Measurements from ENCODE around the gene KLRC4.

Gene KLRC4

DNA sequence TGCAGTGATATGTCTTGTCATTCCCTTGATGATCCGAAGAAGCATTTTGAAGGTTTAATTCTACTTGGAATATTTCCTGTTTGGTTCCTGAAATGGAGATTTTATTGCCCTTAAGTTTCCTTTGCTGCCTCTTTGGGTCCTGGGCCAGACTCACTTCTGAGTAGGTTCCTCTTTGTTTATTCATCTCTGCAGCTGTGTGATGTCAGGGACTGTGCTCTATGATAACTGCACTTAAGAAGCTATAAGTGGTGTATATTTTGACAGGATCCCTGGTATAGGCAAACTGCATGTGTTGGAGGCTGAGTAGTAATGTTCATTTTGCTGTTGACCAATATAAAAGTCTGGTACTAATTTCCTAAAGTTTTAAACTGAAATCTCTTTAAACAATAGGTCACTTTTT is at the start of gene KLRC4:
Gene KLRC4, minus strand, starts transcription at position 366 of the 400 bp plus-strand sequence. Its CDS starts 182 bp downstream, at position 184.
- Histone ChIP-seq H3K36me3 (ENCODE audit: insufficient read depth, low read length) (no peaks in the 10 kb centered on the region), H4K20me1 (ENCODE audit: insufficient read depth, low read length) (no peaks in the 10 kb centered on the region), H3K4me3 (ENCODE audit: low read depth in 1 of 2, low read length in 2 of 2) (no peak within 1 kb of the TSS), H2AFZ (ENCODE audit: low read depth, low read length) (no peak within 1 kb of the TSS), H3K4me1 (ENCODE audit: insufficient read depth, low read length) (no peaks in the 10 kb centered on the region), H3K27ac (ENCODE audit: low read length) (no peak within 1 kb of the TSS), H3K9me3 (ENCODE audit: insufficient read depth, low read length, severe bottlenecking) (no peaks in the 10 kb centered on the region), H3K9ac (ENCODE audit: low read depth, low read length) (no peak within 1 kb of the TSS), H3K4me2 (ENCODE audit: insufficient read depth, low read length) (no peak within 1 kb of the TSS), H3K79me2 (ENCODE audit: insufficient read depth, low read length) (no peaks in the 10 kb centered on the region), H3K27me3 (ENCODE audit: insufficient read depth, low read length, poor library complexity) (no peaks in the 10 kb centered on the region)
- no peak for TF ChIP-seq EZH2 (IDR thresholded peaks at IDR 0.05; ENCODE audit: borderline replicate concordance, low read depth, low read length, severe bottlenecking)
- no peak for DNase-seq
- no peak for ATAC-seq (ENCODE audit: insufficient read depth, low read depth)

- H3K9me3 ChIP-seq (ENCODE audit: insufficient read depth, low read length, severe bottlenecking), result peaks cover 10% of the 10 kb centered on the region
- H3K27ac ChIP-seq (ENCODE audit: low read length), result no peak overlapping the region
- peak; percentile 29; the same call in 1 of the 3 replicates for ATAC-seq (ENCODE audit: insufficient read depth, low read depth)
- no peaks in the 10 kb centered on the region for H3K79me2 ChIP-seq (ENCODE audit: insufficient read depth, low read length)
- H3K27me3 ChIP-seq (ENCODE audit: insufficient read depth, low read length, poor library complexity), result no peaks in the 10 kb centered on the region
- DNase-seq, result no peak
- H3K36me3 ChIP-seq (ENCODE audit: insufficient read depth, low read length), result no peaks in the 10 kb centered on the region
- no peak overlapping the region for H2AFZ ChIP-seq (ENCODE audit: low read depth, low read length)
- no peak overlapping the region for H3K9ac ChIP-seq (ENCODE audit: low read depth, low read length)
- H3K4me1 ChIP-seq (ENCODE audit: insufficient read depth, low read length), result no peaks in the 10 kb centered on the region
- no peak overlapping the region for H3K4me3 ChIP-seq (ENCODE audit: low read depth in 1 of 2, low read length in 2 of 2)
- no peak overlapping the region for H3K4me2 ChIP-seq (ENCODE audit: insufficient read depth, low read length)
- no peaks in the 10 kb centered on the region for H4K20me1 ChIP-seq (ENCODE audit: insufficient read depth, low read length)
- TF ChIP-seq EZH2 (IDR thresholded peaks at IDR 0.05; ENCODE audit: borderline replicate concordance, low read depth, low read length, severe bottlenecking), result no peak
- TF ChIP-seq, protein P1, sequence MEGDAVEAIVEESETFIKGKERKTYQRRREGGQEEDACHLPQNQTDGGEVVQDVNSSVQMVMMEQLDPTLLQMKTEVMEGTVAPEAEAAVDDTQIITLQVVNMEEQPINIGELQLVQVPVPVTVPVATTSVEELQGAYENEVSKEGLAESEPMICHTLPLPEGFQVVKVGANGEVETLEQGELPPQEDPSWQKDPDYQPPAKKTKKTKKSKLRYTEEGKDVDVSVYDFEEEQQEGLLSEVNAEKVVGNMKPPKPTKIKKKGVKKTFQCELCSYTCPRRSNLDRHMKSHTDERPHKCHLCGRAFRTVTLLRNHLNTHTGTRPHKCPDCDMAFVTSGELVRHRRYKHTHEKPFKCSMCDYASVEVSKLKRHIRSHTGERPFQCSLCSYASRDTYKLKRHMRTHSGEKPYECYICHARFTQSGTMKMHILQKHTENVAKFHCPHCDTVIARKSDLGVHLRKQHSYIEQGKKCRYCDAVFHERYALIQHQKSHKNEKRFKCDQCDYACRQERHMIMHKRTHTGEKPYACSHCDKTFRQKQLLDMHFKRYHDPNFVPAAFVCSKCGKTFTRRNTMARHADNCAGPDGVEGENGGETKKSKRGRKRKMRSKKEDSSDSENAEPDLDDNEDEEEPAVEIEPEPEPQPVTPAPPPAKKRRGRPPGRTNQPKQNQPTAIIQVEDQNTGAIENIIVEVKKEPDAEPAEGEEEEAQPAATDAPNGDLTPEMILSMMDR (IDR thresholded peaks at IDR 0.05; ENCODE audit: borderline replicate concordance, extremely low read depth, low read length, poor library complexity, severe bottlenecking), result no peak
Measured at GRCh38 chr12:10457760-10458159, 48.2 kb upstream of the KLRC4 start.

- no peak overlapping the region for H3K4me3 ChIP-seq (ENCODE audit: low read depth in 1 of 2, low read length in 2 of 2)
- ATAC-seq (ENCODE audit: insufficient read depth, low read depth) (no peak), DNase-seq (no peak)
- no peak overlapping the region for H3K27ac ChIP-seq (ENCODE audit: low read length)
- no peak overlapping the region for H2AFZ ChIP-seq (ENCODE audit: low read depth, low read length)
- no peaks in the 10 kb centered on the region for H3K36me3 ChIP-seq (ENCODE audit: insufficient read depth, low read length)
- no peaks in the 10 kb centered on the region for H4K20me1 ChIP-seq (ENCODE audit: insufficient read depth, low read length)
- no peak overlapping the region for H3K4me2 ChIP-seq (ENCODE audit: insufficient read depth, low read length)
- no peak overlapping the region for H3K9ac ChIP-seq (ENCODE audit: low read depth, low read length)
- H3K4me1 ChIP-seq (ENCODE audit: insufficient read depth, low read length), result no peaks in the 10 kb centered on the region
- TF ChIP-seq, protein P1 (IDR thresholded peaks at IDR 0.05; ENCODE audit: borderline replicate concordance, extremely low read depth, low read length, poor library complexity, severe bottlenecking), result no peak
- no peak for TF ChIP-seq EZH2 (IDR thresholded peaks at IDR 0.05; ENCODE audit: borderline replicate concordance, low read depth, low read length, severe bottlenecking)
- no peaks in the 10 kb centered on the region for H3K79me2 ChIP-seq (ENCODE audit: insufficient read depth, low read length)
- peaks cover 10% of the 10 kb centered on the region for H3K9me3 ChIP-seq (ENCODE audit: insufficient read depth, low read length, severe bottlenecking)
- no peaks in the 10 kb centered on the region for H3K27me3 ChIP-seq (ENCODE audit: insufficient read depth, low read length, poor library complexity)
Measured at GRCh38 chr12:10456856-10457255, 47.3 kb upstream of the KLRC4 start.

DNA sequence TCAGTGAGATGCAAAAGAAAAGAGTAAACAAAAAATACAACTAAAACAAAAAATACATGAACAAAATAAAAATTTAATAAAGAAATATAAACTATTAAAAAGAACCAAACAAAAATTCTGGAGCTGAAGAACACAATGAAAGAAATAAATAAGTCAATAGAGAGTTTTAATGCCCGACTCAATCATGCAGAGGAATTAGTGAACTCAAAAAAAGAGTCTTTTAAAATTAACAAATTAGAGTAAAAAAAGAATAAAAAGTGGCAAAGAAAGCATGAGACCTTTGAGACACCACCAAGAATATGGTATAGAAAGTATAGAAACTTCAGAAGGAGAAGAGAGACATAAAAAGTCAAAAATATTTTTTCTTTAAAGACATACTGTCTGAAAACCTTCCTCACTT is 46.2 kb upstream of the KLRC4 start:
- Histone ChIP-seq H4K20me1 (ENCODE audit: insufficient read depth, low read length) (no peaks in the 10 kb centered on the region), H3K27ac (ENCODE audit: low read length) (no peak overlapping the region), H3K4me3 (ENCODE audit: low read depth in 1 of 2, low read length in 2 of 2) (no peak overlapping the region), H3K4me1 (ENCODE audit: insufficient read depth, low read length) (no peaks in the 10 kb centered on the region), H3K9me3 (ENCODE audit: insufficient read depth, low read length, severe bottlenecking) (peaks cover 10% of the 10 kb centered on the region), H3K4me2 (ENCODE audit: insufficient read depth, low read length) (no peak overlapping the region), H3K79me2 (ENCODE audit: insufficient read depth, low read length) (no peaks in the 10 kb centered on the region), H3K9ac (ENCODE audit: low read depth, low read length) (no peak overlapping the region), H3K36me3 (ENCODE audit: insufficient read depth, low read length) (no peaks in the 10 kb centered on the region), H2AFZ (ENCODE audit: low read depth, low read length) (no peak overlapping the region), H3K27me3 (ENCODE audit: insufficient read depth, low read length, poor library complexity) (no peaks in the 10 kb centered on the region)
- DNase-seq (no peak), ATAC-seq (ENCODE audit: insufficient read depth, low read depth) (no peak)
- TF ChIP-seq, protein P1 (IDR thresholded peaks at IDR 0.05; ENCODE audit: borderline replicate concordance, extremely low read depth, low read length, poor library complexity, severe bottlenecking), result no peak

Data from DND-41 (cell line).